DND-41 (cell line): Measurements from ENCODE around the gene POU6F2.

Source experiments
- ATAC-seq: fragments of 200-7000 bp; cut with Tn5 transposase; 3 replicates; pipeline ENCODE4 v1.9.1; 2021; ENCODE audit warnings: low read depth; ENCODE audit not compliant: insufficient read depth
- DNase-seq: peaks from one replicate; pipeline ENCODE4 v3.0.0-alpha.2; 2020
- H2AFZ ChIP-seq: 2 replicates; pipeline ENCODE4 v1.6.0; 2012; ENCODE audit warnings: low read depth, low read length
- H3K27ac ChIP-seq: 2 replicates; pipeline ENCODE4 v1.5.1; 2012; ENCODE audit warnings: low read length, inconsistent platforms
- H3K27me3 ChIP-seq: fragments of 200-600 bp; sonication (generic); 2 replicates; pipeline ENCODE4 v1.6.0; 2012; ENCODE audit warnings: low read length, mild to moderate bottlenecking, inconsistent platforms; ENCODE audit not compliant: insufficient read depth, poor library complexity
- H3K36me3 ChIP-seq: 2 replicates; pipeline ENCODE4 v1.5.1; 2012; ENCODE audit warnings: low read length, inconsistent platforms; ENCODE audit not compliant: insufficient read depth
- H3K4me1 ChIP-seq: 2 replicates; pipeline ENCODE4 v1.5.1; 2012; ENCODE audit warnings: mild to moderate bottlenecking, low read length; ENCODE audit not compliant: insufficient read depth
- H3K4me2 ChIP-seq: 2 replicates; pipeline ENCODE4 v1.6.0; 2012; ENCODE audit warnings: mild to moderate bottlenecking, moderate library complexity, low read length, inconsistent platforms; ENCODE audit not compliant: insufficient read depth
- H3K4me3 ChIP-seq, 2 experiments: fragments of 200-600 bp in 1 of 2; shearing (Covaris generic) in 1 of 2; 2 replicates each; pipeline ENCODE4 v1.5.1; 2012 to 2016; ENCODE audit warnings: inconsistent platforms in 2 of 2, low read length in 2 of 2, mild to moderate bottlenecking in 2 of 2, low read depth in 1 of 2, moderate library complexity in 1 of 2
- H3K79me2 ChIP-seq: 2 replicates; pipeline ENCODE4 v1.6.0; 2012; ENCODE audit warnings: low read length, inconsistent platforms; ENCODE audit not compliant: insufficient read depth
- H3K9ac ChIP-seq: 2 replicates; pipeline ENCODE4 v1.6.0; 2012; ENCODE audit warnings: low read depth, mild to moderate bottlenecking, inconsistent platforms, low read length, moderate library complexity
- H3K9me3 ChIP-seq: 2 replicates; pipeline ENCODE4 v1.5.1; 2012; ENCODE audit warnings: low read length, moderate library complexity, mild to moderate bottlenecking, inconsistent platforms; ENCODE audit not compliant: insufficient read depth, severe bottlenecking
- H4K20me1 ChIP-seq: 2 replicates; pipeline ENCODE4 v1.6.0; 2012; ENCODE audit warnings: low read length; ENCODE audit not compliant: insufficient read depth
- CTCF ChIP-seq: IDR thresholded peaks from 2 replicates; pipeline ENCODE4 v1.5.1; 2012; ENCODE audit warnings: borderline replicate concordance, low read length, moderate library complexity, mild to moderate bottlenecking; ENCODE audit not compliant: poor library complexity, severe bottlenecking; ENCODE audit errors: extremely low read depth
- EZH2 ChIP-seq: IDR thresholded peaks from 3 replicates; pipeline ENCODE4 v1.6.1; 2012; ENCODE audit warnings: borderline replicate concordance, low read depth, mild to moderate bottlenecking, moderate library complexity, low read length, inconsistent platforms; ENCODE audit not compliant: severe bottlenecking

The POU6F2 gene

GRCh38 chr7:39406467-39406866 is 428.8 kb downstream of the POU6F2 start:
- H4K20me1 ChIP-seq: no peaks in the 10 kb centered on the region; the same call in 1 of the 2 replicates
- no peak overlapping the region for H3K27ac ChIP-seq
- no peaks in the 10 kb centered on the region for H3K79me2 ChIP-seq
- H3K4me2 ChIP-seq: no peak overlapping the region
- ATAC-seq: no peak
- H3K4me3 ChIP-seq: no peak overlapping the region
- H3K36me3 ChIP-seq: no peaks in the 10 kb centered on the region
- TF ChIP-seq CTCF (no peak), EZH2 (no peak)
- no peak for DNase-seq
- H3K9me3 ChIP-seq: no peaks in the 10 kb centered on the region
- H3K9ac ChIP-seq: no peak overlapping the region
- H2AFZ ChIP-seq: no peak overlapping the region
- no peaks in the 10 kb centered on the region for H3K4me1 ChIP-seq
- H3K27me3 ChIP-seq: peaks cover 9% of the 10 kb centered on the region

- no peaks in the 10 kb centered on the region for H3K79me2 ChIP-seq
- ATAC-seq (no peak), DNase-seq (no peak)
- no peak overlapping the region for H3K4me3 ChIP-seq
- H3K4me1 ChIP-seq: no peaks in the 10 kb centered on the region
- H3K4me2 ChIP-seq: no peak overlapping the region
- H3K27ac ChIP-seq: no peak overlapping the region
- H3K9ac ChIP-seq: no peak overlapping the region
- H3K27me3 ChIP-seq: peaks cover 11% of the 10 kb centered on the region
- H3K36me3 ChIP-seq: no peaks in the 10 kb centered on the region
- TF ChIP-seq EZH2 (no peak), CTCF (no peak)
- H4K20me1 ChIP-seq: no peaks in the 10 kb centered on the region; the same call in 1 of the 2 replicates
- no peaks in the 10 kb centered on the region for H3K9me3 ChIP-seq
- no peak overlapping the region for H2AFZ ChIP-seq
Observed at GRCh38 chr7:39407137-39407536, 429.4 kb downstream of the POU6F2 start.

- Histone ChIP-seq H3K4me1 (no peaks in the 10 kb centered on the region), H3K79me2 (no peaks in the 10 kb centered on the region), H3K27ac (no peak overlapping the region), H3K4me2 (no peak overlapping the region), H3K27me3 (peaks cover 15% of the 10 kb centered on the region), H3K36me3 (no peaks in the 10 kb centered on the region), H3K4me3 (no peak overlapping the region), H2AFZ (no peak overlapping the region), H4K20me1 (no peaks in the 10 kb centered on the region; the same call in 1 of the 2 replicates), H3K9ac (no peak overlapping the region), H3K9me3 (no peaks in the 10 kb centered on the region)
- DNase-seq (no peak), ATAC-seq (no peak)
- no peak for TF ChIP-seq CTCF
- no peak for TF ChIP-seq EZH2
Observed at GRCh38 chr7:39407723-39408122, 430.0 kb downstream of the POU6F2 start.

GRCh38 chr7:39408906-39409305 is 431.2 kb downstream of the POU6F2 start:
- DNase-seq (no peak), ATAC-seq (no peak)
- no peak overlapping the region for H3K4me2 ChIP-seq
- H4K20me1 ChIP-seq: no peaks in the 10 kb centered on the region; the same call in 1 of the 2 replicates
- H3K79me2 ChIP-seq: no peaks in the 10 kb centered on the region
- H3K36me3 ChIP-seq: no peaks in the 10 kb centered on the region
- H3K27me3 ChIP-seq: peaks cover 11% of the 10 kb centered on the region
- TF ChIP-seq CTCF: no peak
- TF ChIP-seq EZH2: no peak
- no peaks in the 10 kb centered on the region for H3K4me1 ChIP-seq
- H3K9me3 ChIP-seq: no peaks in the 10 kb centered on the region
- no peak overlapping the region for H2AFZ ChIP-seq
- H3K4me3 ChIP-seq: no peak overlapping the region
- H3K9ac ChIP-seq: no peak overlapping the region
- H3K27ac ChIP-seq: no peak overlapping the region
